Measurements from ENCODE around the gene HIPK2. TPM values are rescaled to one million over a fixed set of nuclear protein-coding genes. Genes with fewer than 3 reads are reported as not detected.

Gene HIPK2
- total RNA-seq, 1 donor: 28.8 TPM

GRCh38 chr7:139687980-139688632 is 89.7 kb downstream of the HIPK2 start:
- H3K4me3 ChIP-seq (ENCODE audit: low read depth, low read length): no peak overlapping the region
- TF ChIP-seq CTCF (IDR thresholded peaks at IDR 0.05; ENCODE audit: insufficient read depth, low read length): no peak
- peak; percentile 33 for DNase-seq (ENCODE audit: low read depth)

GRCh38 chr7:139687211-139687954 is 90.4 kb downstream of the HIPK2 start:
- DNase-seq (ENCODE audit: low read depth): no peak
- TF ChIP-seq CTCF (IDR thresholded peaks at IDR 0.05; ENCODE audit: insufficient read depth, low read length): no peak
- H3K4me3 ChIP-seq (ENCODE audit: low read depth, low read length): no peak overlapping the region

GRCh38 chr7:139683137-139683921 is 94.5 kb downstream of the HIPK2 start:
- peak; percentile 44 for DNase-seq (ENCODE audit: low read depth)
- no peak overlapping the region for H3K4me3 ChIP-seq (ENCODE audit: low read depth, low read length)
- TF ChIP-seq CTCF (IDR thresholded peaks at IDR 0.05; ENCODE audit: insufficient read depth, low read length): no peak

- no peak overlapping the region for H3K4me3 ChIP-seq (ENCODE audit: low read depth, low read length)
- DNase-seq (ENCODE audit: low read depth): peak; percentile 68
Observed at GRCh38 chr7:139682136-139683013, 95.4 kb downstream of the HIPK2 start.

GRCh38 chr7:139681812-139682135 is 96.0 kb downstream of the HIPK2 start:
- no peak for DNase-seq (ENCODE audit: low read depth)
- TF ChIP-seq CTCF (IDR thresholded peaks at IDR 0.05; ENCODE audit: insufficient read depth, low read length): no peak
- no peak overlapping the region for H3K4me3 ChIP-seq (ENCODE audit: low read depth, low read length)

More at GRCh38 chr7:139682136-139683013, 95.4 kb downstream of the HIPK2 start:
- no peak for TF ChIP-seq CTCF (IDR thresholded peaks at IDR 0.05; ENCODE audit: insufficient read depth, low read length)

GRCh38 chr7:139681463-139681755 is 96.4 kb downstream of the HIPK2 start:
- H3K4me3 ChIP-seq (ENCODE audit: low read depth, low read length): no peak overlapping the region
- TF ChIP-seq CTCF (IDR thresholded peaks at IDR 0.05; ENCODE audit: insufficient read depth, low read length): no peak
- DNase-seq (ENCODE audit: low read depth): no peak
